Islet of Langerhans (tissue), 1 donor: ENCODE results near the gene MAP3K15.

Experiments
- FAIRE-seq: peaks from one replicate; lab custom pipeline; 2011; peaks lifted over from hg19 to GRCh38; lab: Jason Lieb, UNC

Gene MAP3K15, protein sequence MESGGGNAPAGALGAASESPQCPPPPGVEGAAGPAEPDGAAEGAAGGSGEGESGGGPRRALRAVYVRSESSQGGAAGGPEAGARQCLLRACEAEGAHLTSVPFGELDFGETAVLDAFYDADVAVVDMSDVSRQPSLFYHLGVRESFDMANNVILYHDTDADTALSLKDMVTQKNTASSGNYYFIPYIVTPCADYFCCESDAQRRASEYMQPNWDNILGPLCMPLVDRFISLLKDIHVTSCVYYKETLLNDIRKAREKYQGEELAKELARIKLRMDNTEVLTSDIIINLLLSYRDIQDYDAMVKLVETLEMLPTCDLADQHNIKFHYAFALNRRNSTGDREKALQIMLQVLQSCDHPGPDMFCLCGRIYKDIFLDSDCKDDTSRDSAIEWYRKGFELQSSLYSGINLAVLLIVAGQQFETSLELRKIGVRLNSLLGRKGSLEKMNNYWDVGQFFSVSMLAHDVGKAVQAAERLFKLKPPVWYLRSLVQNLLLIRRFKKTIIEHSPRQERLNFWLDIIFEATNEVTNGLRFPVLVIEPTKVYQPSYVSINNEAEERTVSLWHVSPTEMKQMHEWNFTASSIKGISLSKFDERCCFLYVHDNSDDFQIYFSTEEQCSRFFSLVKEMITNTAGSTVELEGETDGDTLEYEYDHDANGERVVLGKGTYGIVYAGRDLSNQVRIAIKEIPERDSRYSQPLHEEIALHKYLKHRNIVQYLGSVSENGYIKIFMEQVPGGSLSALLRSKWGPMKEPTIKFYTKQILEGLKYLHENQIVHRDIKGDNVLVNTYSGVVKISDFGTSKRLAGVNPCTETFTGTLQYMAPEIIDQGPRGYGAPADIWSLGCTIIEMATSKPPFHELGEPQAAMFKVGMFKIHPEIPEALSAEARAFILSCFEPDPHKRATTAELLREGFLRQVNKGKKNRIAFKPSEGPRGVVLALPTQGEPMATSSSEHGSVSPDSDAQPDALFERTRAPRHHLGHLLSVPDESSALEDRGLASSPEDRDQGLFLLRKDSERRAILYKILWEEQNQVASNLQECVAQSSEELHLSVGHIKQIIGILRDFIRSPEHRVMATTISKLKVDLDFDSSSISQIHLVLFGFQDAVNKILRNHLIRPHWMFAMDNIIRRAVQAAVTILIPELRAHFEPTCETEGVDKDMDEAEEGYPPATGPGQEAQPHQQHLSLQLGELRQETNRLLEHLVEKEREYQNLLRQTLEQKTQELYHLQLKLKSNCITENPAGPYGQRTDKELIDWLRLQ (N-terminal part only)

DNA sequence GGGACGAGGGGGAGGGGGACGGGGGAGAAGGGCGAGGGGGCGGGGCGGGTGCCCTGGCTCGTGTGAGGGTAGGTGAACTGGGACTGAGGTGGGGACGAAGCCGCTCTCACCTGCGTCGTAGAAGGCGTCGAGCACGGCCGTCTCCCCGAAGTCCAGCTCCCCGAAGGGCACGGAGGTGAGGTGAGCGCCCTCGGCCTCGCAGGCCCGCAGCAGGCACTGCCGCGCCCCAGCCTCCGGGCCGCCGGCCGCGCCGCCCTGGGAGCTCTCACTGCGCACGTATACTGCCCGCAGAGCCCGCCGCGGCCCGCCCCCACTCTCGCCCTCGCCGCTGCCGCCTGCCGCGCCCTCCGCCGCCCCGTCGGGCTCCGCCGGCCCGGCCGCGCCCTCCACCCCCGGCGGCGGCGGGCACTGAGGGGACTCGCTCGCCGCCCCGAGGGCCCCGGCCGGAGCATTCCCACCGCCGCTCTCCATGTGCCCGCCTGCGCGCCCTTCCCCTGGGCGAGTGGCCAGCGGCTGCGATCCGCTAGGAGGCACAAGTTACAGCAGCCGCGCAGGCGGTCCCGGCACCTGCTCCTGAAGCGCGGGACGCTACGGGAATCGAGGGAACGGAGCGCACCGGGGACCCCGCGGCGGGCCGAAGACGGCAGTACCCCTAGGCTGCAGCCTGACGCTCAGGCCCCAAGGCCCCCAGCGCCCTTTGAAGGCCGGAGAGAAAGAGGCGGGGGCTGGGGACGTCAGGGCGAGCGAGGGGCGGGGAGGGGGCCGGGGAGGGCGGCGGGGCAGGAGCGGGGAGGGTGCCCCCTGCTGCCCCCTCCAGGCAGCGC lies at the start of gene MAP3K15:
Gene MAP3K15, minus strand, starts transcription at position 718 of the 824 bp plus-strand sequence. Its CDS starts 247 bp downstream, at position 471.
- no peak for FAIRE-seq

DNA sequence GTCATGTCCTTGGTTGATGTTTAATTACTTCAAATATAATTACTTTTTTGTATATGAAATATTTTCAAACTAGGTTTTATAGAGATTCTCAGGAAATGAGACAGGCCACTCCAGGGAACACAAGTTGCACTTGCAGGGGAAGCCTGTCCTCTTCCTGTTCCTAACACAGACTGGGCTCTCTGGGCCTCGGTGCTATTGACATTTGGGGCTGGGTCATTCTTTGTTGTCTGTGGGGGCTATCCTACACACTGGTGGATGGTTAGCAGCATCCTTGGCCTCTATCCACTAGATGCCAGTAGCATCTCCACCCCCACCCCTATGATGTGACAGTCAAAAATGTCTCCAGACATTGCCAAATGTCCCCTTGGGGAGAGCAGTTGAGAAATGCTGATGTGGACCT lies 49.3 kb upstream of the MAP3K15 start:
- FAIRE-seq: no peak

DNA sequence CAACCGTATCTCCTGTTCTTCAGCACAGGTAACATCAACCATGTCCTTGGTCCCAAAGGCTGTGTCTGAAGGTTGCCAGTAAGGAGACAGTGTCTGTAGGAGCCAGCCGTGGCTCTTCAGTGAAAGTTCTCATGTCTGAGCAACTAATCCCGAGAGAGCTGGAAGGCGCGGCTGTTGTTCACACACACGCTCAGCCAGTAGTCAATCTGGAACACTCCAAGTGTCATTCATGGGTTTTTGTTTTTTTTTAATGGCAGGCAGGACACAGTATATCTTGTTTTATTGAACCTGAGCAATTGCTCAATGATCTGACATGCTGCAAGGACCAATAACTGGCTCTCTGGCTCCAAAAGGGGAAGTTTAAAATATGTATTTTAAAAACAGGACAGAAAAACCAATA lies 48.4 kb upstream of the MAP3K15 start:
- FAIRE-seq: no peak

DNA sequence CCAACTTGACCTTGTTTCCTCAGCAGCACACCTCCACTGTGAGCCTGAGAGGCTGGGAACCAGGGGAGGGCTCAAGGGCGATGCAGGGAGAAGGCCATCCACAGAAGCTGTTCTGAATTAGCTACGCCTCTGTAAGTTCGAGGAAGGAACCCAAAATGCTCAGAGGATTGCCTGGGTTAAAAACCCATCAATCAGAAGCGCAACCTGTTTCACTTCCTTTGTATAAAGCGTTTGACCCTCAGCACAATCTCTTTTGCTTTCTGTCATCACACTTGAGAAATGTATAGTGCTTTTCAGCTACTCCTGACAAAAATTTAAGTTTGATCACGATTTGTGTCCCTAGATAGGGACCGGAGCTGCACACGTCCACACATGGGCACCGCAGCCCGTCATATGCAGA lies 48.0 kb upstream of the MAP3K15 start:
- FAIRE-seq: no peak

DNA sequence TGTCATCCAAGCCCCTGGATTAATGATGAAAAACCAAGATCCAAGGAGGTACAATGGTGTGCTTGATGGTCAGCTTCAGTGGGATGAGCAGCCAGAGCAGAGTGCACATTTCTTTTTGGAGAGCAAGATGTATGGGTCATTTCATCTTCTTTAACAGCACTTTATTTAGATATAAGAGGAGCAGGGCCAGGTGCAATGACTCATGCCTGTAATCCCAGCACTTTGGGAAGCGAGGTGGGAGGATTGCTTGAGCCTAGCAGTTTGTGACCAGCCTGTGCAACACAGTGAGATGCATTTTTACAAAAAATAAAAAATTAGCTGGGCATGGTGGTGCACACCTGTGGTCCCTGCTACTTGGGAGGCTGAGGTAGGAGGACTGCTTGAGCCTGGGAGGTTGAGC lies 45.3 kb upstream of the MAP3K15 start:
- no peak for FAIRE-seq

DNA sequence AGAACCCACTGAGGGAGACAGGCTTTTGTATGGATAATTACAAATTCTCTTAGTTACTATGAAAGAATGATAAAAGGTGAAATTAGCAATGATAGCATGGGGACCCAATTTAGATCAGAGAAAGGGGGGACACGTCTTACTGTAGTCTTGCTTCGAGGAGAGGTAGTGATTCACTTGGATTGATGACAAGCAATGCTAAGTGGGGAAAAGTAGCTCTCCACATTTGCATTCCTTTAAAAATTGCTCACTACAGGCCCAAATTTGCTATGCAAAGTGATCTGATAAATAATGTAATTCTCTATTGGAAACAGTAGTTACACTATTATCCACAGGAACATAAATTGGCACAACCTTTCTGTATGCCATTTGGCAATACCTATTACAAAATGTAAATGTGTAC lies 42.5 kb upstream of the MAP3K15 start:
- FAIRE-seq: no peak

DNA sequence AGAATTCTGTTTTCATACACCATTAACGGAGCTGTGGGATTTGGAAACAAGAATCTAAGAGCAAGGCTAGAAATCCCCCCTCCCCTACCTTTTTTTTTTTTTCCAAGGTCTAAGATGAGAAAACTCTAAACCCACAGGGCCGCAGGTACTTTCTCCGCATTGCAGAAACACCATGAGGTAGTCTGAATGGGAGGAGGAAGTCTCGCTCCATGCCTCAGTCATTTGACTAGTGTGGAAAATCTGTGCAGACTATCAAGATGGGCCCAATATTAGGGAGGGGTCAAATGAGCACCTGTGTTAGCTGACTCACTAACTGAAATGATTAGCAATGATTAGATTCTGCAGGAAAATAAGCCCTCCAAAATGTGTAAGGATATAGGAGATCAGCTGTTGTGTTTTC lies 40.9 kb upstream of the MAP3K15 start:
- no peak for FAIRE-seq

DNA sequence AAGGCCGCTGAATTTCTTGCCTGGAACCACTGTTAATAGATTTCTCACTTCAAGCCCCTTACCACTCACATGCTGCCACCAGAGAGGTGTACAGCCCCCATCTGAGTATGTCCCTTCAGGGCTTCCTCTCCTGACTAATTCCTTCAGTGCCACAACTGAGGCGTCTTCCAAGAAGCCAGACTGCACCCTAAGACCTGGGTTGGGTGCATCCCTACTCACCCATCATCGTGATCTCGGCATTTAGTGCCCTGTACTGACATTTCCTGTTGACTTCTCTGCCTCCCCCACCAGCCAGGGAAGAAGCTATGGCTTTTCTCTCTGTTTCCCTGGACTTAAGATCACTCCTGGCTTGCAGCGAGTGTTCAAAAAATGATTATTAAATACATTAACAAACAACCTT lies 40.4 kb upstream of the MAP3K15 start:
- no peak for FAIRE-seq

DNA sequence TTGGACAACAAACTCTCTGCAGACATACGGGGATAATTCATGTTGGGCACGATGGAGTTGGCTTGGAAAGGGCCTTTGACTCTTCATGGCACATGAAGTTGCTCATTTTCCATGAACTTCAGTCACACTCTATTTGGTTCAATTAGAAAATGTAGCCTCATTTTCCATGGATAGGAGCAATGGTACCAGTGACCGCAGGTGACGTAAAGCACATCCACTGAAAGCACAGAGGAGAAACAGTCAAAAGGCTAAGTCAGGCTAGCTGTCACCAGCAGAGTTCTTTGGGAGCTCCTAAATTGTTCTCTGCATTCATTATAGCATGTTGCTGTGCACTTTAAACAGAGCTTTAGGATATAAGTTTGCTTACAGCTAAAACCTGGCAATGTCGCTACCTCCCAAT lies 39.9 kb upstream of the MAP3K15 start:
- no peak for FAIRE-seq

DNA sequence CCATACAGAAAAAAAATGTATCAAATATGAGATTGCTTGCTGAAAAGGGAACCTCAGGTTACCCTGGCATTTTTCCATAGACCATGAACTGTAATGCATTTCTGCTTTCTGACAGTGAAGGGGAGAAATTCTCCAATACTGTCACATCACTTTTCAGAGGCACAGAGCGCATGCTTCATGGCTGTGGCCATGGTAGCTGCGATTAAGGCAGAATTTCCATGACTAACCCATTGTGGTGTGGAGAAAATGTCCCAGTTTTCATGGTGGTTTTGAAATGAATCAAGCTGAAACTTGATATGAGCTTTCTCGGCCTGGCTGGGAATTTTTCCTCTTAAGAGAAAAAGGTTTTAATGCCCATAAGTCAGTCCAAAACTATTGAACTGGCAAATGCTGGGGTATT lies 39.5 kb upstream of the MAP3K15 start:
- no peak for FAIRE-seq

DNA sequence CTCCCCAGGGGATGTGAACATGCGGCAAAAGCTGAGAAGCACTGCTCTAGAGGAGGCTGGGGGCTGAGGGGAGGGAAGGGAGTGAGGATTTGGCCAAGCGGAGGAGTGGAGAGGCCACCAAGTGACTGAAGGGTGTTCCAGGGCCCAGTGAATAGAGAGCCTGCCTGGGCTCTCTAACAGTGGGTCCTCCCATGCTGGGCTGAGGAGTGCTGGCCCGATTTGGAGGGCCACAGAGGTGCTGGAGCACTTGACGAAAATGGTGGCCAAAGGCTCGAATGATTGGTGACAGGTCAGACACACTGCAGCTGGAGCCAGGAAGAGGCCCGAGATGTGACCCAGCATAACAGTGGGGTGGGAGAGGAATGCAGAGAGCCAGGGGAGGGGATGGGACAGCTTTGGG lies 37.5 kb upstream of the MAP3K15 start:
- no peak for FAIRE-seq

DNA sequence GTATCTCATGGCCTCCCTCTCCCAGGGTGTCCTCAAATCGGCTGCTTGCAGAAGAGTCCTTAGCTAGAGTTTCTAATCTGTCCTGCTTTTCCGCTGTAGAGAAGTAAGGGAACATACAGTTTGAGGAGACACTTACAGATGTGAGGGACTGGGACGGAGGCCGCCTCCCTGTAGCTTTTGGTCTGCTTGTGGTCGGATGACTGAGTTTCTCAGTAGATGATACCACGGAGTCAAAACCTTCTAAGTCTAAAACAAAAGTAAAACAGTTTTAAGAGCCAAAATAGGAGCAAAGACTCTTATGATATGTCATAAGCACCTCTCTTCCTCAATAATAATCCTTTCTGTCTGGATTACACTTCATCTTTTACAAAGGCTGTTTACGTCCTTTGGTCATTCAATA lies 34.5 kb upstream of the MAP3K15 start:
- FAIRE-seq: no peak

DNA sequence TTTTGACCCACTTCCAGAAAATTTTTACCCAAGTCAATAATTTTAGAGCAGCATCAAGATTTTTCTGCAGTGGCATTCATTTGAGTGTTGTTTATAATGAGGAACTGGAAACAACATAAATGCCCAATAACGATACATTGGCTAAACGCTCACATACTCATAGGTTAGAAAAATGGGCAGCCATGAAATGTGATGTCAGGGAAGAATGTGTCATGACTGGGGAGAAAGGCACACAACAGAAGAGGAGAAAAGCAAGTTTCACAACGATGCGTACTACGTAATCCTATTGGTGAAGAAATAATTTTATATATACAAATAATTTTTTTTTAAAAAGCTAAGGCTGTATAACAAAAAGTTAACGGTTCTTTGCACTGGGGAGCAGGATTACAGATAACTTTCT lies 33.6 kb upstream of the MAP3K15 start:
- FAIRE-seq: no peak

DNA sequence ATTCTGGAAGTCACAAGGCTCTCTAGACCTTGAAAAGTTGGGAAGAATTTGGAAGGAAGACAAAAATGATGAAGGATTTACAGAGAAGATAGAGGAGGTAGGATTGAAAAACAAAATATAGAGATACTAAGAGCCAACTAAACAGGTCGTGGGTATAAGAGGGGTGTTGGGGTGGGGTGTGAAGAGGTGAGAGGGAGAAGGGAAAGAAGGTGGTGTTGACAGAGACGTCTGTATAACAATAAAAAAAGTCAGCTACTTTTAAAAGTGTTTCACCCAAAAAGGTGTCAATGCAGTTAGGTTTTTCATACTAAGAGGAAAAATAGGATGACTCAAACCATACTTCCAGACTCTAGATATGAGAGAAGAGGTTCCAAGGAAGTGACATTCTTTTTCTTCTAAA lies 33.0 kb upstream of the MAP3K15 start:
- FAIRE-seq: no peak

DNA sequence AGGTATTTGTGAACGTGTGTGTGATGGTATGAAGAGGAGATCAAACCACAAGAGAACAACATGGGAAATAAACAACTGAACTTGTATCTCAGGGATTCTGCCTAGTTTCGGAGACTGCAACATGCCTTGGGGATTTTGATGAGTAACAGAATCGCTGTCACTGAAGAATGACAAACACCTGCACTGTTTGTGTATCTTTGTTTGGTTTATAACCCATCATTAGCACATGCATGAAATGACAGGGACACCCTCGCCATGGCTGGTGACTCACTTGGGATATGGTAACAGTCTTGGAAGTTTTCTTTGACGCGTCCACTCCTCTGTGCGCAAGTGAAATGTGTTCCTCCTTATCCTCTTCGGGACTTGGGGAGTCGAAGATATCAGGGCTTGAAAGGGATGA lies 30.3 kb upstream of the MAP3K15 start:
- FAIRE-seq: no peak

DNA sequence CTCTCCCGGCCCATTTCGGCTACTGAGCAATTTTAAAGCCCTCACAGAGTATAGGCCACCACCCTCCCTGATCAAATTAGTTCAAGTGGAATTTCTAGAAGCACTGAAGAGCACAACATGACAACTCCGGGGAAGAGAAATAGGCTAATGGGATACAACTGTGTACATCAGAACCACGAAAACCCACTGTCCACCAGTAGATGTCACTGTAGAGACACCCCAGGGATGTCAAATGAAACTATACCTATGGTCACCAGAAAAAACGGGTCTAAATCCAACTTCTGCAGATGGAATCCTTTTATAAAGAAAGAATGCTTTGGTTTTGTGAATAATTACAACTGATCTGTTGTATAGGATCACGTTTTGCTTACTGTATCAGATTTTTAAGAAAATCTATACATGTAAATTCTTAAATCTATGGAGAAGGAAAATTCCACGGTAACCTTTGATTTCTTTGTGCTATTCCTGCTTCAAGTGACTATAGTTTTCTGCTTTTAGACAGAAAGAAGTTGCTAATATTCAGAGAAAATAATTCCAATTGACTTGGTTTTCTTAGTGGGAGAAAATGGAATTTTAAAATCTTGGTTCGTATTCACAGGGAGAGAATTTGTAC lies 29.5 kb upstream of the MAP3K15 start:
- FAIRE-seq: peak; percentile 94

DNA sequence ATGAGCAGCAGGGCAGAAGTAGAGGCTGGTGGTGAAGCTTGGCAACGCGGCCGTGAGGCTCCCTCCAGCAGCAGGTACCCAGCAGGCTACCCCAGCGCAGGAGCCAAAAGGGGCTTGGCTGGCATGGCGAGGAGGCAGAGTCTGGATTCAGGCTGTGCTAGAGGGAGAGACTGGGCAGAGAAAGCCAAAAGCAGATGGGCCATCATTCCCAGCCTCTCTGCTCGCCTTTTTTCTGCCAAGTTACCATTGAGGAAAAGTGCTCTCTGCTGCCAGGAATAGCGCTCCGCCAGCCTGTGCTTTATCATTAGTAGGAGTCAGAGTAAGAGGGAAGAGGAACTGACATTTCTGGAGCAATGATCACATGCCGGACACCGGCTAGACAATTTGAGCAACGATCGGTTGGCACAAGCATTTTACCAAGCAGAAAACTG lies 28.7 kb upstream of the MAP3K15 start:
- no peak for FAIRE-seq

DNA sequence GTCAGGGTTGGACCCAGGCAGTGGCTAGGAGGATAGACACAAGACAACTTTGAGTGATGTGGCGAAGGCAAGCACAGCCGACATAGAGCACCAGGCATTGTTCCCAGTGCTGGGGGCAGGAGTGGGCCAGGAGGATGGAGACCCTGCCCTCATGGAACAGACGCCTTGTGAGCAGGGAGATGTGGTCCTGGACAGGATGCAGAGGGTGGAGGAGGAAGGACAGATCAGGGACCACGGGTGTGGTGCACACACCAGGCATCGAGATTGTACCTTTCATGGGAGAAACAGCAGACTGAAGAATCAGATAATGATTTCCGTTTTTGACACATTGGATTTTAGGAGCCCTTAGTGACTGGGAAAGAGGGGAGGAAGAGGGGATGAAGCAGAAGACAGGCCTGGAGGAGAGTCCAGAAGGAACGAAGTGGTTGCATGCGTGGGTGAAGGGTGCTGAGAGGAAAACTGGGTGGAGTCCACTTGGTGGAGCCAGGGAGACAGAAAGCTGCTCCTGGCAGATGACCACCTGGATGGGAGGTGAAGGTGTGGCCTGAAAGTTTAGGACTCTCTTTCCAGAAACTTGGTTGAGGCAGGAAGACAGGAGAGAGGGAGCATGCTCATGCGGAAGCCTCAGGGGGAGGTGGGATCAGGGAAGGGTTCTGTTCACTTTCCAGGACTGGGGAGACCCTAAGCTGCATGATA lies 27.9 kb upstream of the MAP3K15 start:
- FAIRE-seq: no peak

DNA sequence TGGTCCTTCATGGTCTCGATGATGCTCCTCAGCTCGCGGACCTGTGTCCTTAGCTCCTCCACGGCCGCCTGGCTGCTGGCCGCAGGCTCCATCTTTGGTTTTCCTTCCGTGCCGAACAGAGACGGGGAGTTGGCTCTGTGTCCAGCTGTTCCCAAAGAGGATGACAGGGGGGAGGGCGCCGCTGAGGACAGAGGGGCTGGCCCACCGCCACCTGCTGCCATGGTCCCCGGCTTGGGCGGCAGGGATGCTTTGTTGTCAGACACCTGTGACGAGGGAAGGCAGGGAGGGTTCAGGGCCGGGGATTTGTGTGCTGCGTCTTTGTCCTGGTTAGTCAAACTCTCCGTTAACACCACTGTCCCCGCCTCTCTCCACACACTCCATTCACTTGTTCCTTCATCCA lies 26.6 kb upstream of the MAP3K15 start:
- no peak for FAIRE-seq

DNA sequence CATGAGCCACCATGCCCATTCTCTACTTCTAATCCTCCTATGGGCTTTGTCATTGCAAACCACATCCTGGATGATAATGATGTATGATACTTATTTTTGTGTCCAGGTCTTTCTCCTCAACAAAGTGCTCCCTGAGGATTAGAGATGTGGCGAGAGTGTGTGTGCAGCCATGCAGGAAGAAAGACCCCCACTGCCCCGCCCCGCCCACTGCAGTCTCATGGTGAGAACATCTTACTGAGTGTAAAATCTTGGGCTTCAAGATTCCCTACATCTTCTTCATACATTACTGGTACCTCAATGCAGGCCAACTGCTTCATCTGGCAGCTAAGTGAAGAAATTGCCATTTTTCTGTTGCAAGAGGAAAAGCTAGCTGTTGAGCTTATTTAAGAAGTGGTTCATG lies 25.9 kb upstream of the MAP3K15 start:
- no peak for FAIRE-seq

DNA sequence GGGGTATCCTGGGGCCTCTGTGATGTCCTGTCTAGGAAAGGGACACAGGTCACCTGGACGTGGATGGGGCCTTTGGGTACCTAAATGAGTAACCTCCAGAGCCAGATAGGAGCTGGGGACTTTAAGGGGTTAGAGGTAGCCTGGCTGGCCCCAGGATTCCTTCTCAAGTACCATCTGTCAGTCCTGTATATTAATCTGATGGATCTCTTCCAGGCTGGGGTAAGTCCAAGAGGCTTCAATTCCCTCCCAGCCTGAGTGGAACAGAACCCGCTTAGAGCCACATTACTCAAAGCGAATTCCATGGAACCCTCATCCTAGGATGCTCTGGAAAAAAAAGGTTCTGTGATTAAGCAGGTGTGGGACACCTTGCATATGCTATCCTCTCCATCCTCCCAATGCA lies 24.8 kb upstream of the MAP3K15 start:
- FAIRE-seq: no peak
